ENCODE measurements around the gene CCL1. TPM values are rescaled to one million over a fixed set of nuclear protein-coding genes. Genes with fewer than 3 reads are reported as not detected.

The CCL1 gene
- total RNA-seq, 4 donors from 2014 or later, result not detected

GRCh38 chr17:34384822-34385605, 22.0 kb upstream of the CCL1 start:
- Histone ChIP-seq H3K27ac (no peak overlapping the region), H3K27me3 (no peaks in the 10 kb centered on the region), H3K4me1 (peaks cover 0 to 5% (median 0%) of the 10 kb centered on the region in 4 donors), H3K4me3 (no peak overlapping the region), H3K9me3 (no peaks in the 10 kb centered on the region), H3K36me3 (no peaks in the 10 kb centered on the region)
- DNase-seq (ENCODE audit: low spot score in 2 of 2), result no peak
- TF ChIP-seq POLR2A (IDR thresholded peaks at IDR 0.05) (no peak), EP300 (IDR thresholded peaks at IDR 0.05) (no peak), CTCF (IDR thresholded peaks at IDR 0.05) (no peak)
- WGBS, 2 donors, result 70 to 79% methylated on average over 9 of the region's 9 CpGs

GRCh38 chr17:34384271-34384670, 21.2 kb upstream of the CCL1 start:
- H3K4me1 ChIP-seq, result peaks cover 0 to 5% (median 0%) of the 10 kb centered on the region in 4 donors
- no peak for DNase-seq (ENCODE audit: low spot score in 2 of 2)
- H3K9me3 ChIP-seq, result no peaks in the 10 kb centered on the region
- no peak overlapping the region for H3K4me3 ChIP-seq
- TF ChIP-seq EP300 (IDR thresholded peaks at IDR 0.05) (no peak), POLR2A (IDR thresholded peaks at IDR 0.05) (no peak), CTCF (IDR thresholded peaks at IDR 0.05) (no peak)
- H3K27me3 ChIP-seq, result no peaks in the 10 kb centered on the region
- WGBS, 2 donors, result 65 to 74% methylated on average over 1 of the region's 1 CpG
- no peak overlapping the region for H3K27ac ChIP-seq
- H3K36me3 ChIP-seq, result no peaks in the 10 kb centered on the region

GRCh38 chr17:34383216-34383615, 20.2 kb upstream of the CCL1 start:
- no peak for TF ChIP-seq EP300 (IDR thresholded peaks at IDR 0.05)
- TF ChIP-seq CTCF (IDR thresholded peaks at IDR 0.05), result no peak
- TF ChIP-seq POLR2A (IDR thresholded peaks at IDR 0.05), result no peak
- Histone ChIP-seq H3K9me3 (no peaks in the 10 kb centered on the region), H3K27me3 (peaks cover 0 to 2% of the 10 kb centered on the region in 2 donors), H3K36me3 (no peaks in the 10 kb centered on the region), H3K4me3 (no peak overlapping the region), H3K4me1 (peaks cover 0 to 14% (median 0%) of the 10 kb centered on the region in 4 donors), H3K27ac (no peak overlapping the region)
- 84 to 89% methylated on average over 3 of the region's 3 CpGs for WGBS, 2 donors
- no peak for DNase-seq (ENCODE audit: low spot score in 2 of 2)

- 34 to 35% methylated on average over 7 of the region's 7 CpGs for WGBS, 2 donors
- peaks cover 0 to 2% of the 10 kb centered on the region in 2 donors for H3K27me3 ChIP-seq
- H3K4me3 ChIP-seq, result no peak overlapping the region
- no peaks in the 10 kb centered on the region for H3K36me3 ChIP-seq
- peaks cover 0 to 17% (median 0%) of the 10 kb centered on the region in 4 donors for H3K4me1 ChIP-seq
- H3K9me3 ChIP-seq, result no peaks in the 10 kb centered on the region
- no peak overlapping the region for H3K27ac ChIP-seq
- no peak for DNase-seq (ENCODE audit: low spot score in 2 of 2)
- TF ChIP-seq EP300 (IDR thresholded peaks at IDR 0.05), result no peak
- no peak for TF ChIP-seq CTCF (IDR thresholded peaks at IDR 0.05)
- TF ChIP-seq POLR2A (IDR thresholded peaks at IDR 0.05), result no peak
These were observed 19.6 kb upstream of the CCL1 start for GRCh38 chr17:34382621-34383124.

- Histone ChIP-seq H3K4me1 (peaks cover 0 to 17% (median 0%) of the 10 kb centered on the region in 4 donors), H3K36me3 (no peaks in the 10 kb centered on the region), H3K9me3 (no peaks in the 10 kb centered on the region), H3K4me3 (no peak overlapping the region), H3K27me3 (peaks cover 0 to 2% of the 10 kb centered on the region in 2 donors), H3K27ac (no peak overlapping the region)
- no peak for DNase-seq (ENCODE audit: low spot score in 2 of 2)
- WGBS, 2 donors, result 59 to 68% methylated on average over 5 of the region's 5 CpGs
- TF ChIP-seq EP300 (IDR thresholded peaks at IDR 0.05), result no peak
- no peak for TF ChIP-seq CTCF (IDR thresholded peaks at IDR 0.05)
These were observed 16.8 kb upstream of the CCL1 start for GRCh38 chr17:34379868-34380267.

Data from tibial nerve (tissue), 4 donors.